ENCODE data around the gene LDLRAD4.
A peak's percentile ranks its signal among the peaks of the same experiment; 100 is the strongest.

Gene LDLRAD4

DNA sequence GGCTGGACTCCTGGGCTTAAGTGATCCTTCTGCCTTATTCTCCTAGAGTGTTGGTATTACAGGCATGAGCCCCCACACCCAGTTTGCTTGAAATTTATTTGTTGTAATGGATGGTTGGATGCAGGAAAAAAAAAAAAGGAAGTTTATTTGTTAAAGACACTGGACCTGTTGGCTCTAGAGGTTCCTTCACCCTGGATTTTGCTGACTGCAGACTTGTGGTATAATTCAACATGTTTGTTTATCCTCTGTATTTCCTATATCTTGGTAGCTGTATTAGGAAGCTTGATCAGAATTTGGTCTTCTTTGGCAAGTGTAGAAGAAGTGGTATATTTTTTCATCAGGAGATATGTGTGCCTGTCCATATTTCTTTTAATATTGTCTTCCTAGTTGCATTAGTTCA, 138.7 kb downstream of the LDLRAD4 start:
- no peak for DNase-seq

DNA sequence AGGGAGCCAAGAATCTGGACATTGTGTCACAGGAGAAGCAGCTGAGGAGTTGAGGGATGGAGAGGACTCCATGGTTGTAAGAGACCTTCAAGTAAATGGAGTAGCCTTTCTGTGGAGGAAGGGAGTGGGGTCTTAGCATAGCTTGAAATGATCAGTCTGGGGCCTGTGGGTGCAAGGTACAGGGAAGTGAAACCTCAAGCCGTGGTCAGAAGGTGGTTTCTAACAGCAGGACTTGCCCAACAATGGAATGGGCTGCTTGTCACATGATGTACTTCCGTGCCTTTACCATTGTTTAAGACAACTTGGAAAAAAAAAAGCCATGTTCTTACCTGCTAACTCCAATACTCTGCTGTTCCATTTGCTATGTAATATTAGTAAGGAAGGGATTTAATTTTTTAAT, 140.7 kb downstream of the LDLRAD4 start:
- DNase-seq = no peak

DNA sequence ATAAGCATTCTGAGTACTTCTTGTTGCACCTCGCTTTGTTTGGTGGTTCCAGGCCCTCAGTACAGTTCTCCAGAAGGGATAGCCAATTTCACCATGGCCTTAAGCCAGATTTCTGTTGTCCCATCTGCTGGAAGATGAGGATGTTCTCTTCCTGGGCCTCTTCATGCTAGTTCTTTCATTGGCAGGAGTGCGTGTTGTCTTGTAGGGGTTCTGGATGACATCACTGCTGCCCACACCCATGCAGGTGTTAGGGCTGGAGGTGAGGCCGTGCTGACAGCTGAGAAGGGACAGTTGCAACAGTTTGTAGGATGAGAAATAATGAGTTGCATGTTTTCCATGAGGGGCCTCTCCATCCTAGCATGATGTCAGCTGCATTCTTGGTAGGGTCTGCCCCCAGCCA, 142.9 kb downstream of the LDLRAD4 start:
- DNase-seq = no peak

DNA sequence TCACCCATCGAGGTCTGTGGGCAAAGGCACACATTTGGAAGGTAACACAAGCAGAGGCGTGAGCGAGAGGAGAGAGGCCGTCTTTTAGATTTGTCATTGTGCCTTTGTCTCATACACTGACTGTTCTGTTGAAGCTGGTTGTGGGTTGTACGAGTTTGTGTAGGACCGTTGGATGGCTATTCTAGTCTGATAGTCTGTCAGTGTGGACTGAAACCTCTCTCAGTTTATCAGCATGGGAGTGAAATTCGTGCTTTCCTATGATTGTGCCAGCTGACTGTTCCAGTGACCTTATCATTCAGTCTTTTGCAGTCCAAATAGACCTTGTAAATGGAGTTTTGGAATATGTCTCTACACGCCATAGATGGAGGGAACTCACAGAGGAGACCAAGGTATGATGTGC, 143.5 kb downstream of the LDLRAD4 start:
- DNase-seq = no peak

DNA sequence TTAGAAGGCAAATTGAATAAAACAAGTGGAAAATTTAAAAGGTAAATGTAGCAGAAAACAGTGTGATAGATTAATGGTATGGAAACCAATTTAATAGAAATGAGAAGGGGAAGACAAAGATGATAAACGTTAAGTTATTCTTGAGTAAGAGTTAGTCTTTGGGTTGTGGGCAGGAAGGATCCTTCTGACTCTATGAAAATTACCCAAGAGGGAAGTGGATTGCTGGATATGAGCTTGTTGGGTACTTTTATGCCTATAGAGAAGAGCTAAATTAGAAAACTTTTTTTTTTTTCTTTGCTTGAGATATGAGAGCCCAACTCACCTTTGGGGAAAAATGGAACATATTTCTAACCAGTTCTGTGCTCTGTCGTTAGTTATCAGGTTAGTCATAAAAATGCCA, 144.0 kb downstream of the LDLRAD4 start:
- DNase-seq = no peak

DNA sequence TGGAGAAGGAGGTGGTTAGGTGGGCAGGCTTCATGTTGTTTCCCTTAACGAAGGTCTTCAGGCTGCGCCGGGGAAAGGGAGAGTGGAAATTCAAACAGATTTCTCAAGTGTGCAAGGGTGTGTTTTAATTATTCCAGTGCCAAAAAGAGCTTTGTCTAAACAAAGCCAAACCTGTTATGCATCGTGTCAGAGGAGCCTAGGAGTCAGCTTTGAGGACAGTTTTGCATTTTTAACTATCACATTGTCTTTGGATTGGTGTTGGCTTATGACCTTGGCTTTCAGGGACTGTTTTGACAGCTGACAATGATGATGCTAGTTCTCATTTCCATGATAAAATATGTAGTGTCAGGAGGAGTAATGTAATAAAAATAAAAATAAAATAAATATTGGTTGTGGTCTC, 144.8 kb downstream of the LDLRAD4 start:
- peak in 1 of 3 experiments; percentile 8 for DNase-seq

DNA sequence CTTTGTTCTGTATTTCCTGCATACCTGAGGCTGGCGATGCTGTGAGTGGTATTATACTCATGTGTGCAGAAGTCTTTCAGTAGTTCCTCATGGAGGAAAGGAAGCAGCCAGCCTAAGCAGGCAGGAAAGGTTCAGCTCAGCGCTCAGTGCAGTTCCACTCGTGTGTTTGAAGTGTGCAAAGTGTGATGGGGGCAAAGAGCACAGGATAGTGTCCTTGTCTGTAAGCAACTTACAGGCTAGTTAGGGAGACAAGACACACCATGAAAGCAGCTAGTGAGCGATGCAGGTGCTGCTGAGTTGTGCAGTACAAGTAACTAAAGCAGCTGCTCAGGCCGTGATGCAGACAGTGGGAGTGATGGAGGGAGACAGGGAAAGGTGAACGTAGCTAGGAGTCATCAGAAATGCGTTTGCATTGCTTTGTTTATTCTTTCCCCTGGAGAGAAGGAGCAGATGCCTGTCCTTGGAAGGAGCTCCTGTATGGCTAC, 146.2 kb downstream of the LDLRAD4 start:
- DNase-seq = peak in 1 of 3 experiments; percentile 37

DNA sequence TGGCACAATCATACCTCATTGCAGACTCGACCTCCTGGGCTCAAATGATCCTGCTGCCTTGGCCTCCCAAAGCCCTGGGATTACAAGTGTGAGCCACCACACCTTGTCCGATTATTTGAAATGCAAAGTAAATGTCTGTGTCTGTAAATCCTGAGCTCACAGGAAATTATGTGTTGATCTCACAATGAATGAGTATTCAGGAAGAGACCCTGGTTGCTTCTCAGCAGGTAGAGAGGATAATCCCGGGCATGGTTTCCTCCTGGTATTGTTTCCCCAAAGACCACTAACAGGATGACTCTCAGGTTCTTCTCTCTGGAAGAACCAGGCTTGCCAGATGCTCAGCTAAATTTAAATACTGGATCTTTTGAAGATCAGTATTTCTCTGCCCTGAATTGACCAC, 147.6 kb downstream of the LDLRAD4 start:
- DNase-seq = no peak

DNA sequence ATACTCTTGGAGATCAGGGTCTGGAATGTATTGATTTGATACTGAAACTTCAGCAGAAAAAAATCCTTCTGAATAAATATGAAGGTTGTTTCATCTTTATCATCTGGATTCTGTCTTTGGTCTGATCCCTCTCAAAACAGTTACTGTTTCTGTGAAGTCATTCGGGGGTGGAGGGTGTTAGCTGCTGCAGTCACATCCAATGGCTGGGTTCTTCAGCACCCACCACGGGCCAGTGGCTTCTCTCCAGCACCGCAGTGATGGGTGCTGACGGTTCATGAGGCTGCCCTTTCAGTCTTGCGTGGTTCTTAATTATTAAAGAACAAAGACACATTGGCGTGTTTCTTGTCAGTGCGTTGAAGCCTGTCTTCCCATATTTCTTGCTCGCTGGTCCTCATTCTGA, 148.0 kb downstream of the LDLRAD4 start:
- DNase-seq = no peak

DNA sequence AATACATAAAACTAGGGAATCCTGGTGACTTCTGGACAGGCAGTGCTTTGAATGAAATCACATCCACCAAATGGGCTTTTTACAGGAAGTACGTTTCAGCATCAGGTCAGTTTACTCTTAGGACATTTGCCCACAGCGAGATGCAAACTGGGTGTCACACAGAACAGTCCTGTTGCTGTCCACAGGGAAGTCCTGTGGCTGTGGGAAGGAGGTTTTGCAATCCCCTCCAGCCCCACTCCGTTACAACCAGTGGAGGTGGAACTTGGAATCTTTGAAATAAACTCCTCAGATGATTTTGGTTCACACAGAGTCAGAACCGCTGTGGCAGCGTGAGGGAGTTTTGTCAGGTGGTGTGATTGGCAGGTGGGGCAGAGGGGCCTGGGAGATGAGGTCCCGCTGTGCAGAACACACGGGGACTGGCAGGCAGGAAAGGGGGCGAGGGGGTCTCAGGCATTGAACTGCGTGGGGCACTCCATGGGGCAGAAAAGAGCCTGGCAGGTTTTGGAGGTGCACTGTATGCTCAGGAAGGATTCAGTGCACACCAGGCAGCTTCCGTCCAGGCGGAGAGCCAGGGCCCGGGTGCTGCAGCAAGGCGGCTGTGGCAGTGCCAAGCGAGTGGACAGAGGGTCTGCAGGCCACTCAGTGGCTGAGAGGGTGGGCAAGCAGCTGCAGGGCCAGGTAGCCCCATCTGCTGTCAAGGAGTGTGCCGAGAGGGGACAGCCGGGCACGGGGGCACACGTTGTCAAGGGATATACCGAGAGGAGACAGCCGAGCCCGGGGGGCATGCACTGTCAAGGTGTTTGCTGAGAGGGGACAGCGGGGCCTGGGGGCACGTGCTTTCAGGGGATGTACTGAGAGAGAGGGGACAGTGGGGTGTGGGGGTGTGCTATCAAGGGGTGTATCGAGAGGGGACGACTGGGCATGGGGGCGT, 148.7 kb downstream of the LDLRAD4 start:
- no peak for DNase-seq

DNA sequence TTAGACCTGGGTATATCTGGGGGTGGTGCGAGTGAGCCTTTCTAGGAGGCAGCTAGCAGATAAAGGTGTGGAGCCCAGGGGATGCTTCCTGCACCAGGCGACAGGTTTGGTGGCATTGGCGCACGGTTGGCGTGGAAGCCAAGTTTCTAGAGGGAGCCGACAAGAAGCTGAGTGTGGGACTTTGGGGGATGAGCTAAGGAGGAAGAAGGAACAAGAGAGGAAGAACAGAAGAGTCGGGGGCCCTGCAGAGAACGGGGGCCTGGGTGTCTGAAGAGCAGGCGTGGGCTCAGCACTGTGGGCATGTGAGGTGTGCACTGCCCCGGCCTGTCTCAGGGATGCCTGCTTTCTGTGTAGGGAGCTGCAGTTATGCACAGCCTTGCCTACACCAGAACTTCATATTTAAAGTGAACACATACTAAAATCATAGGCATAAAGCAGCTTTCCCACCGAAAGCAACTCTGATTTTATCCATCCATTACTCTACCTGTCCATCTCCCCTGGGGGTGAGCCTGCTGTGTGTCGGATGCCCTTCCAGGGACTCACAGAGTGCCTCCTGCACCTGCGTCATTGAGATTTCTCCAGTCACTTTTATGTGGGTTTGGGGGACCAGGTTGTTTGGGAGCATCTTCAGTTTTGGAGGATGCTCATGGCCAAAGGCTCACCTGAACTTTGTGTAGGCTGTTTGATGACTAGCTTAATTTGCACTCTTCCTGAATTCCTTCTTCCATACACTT, 149.7 kb downstream of the LDLRAD4 start:
- DNase-seq = no peak

DNA sequence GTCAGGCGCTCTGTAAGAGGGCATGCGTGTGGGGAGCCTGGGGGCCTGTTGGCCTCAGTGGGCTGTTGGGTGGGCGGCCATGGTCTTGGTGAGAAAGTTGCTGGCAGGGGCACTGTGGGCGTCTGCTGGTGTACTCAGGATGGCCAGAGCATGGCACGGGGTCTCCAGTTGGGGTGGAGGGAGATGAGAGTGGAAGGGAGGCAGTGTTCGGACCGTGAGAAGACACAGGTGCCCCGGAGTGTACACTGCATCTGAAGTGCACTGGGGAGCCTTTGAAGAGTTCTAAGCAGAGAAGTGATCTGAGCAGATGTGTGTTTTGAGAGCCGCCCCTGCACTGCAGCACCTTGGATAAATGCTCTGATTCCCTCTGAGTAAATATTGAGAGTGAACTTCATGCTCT, 150.8 kb downstream of the LDLRAD4 start:
- no peak for DNase-seq

DNA sequence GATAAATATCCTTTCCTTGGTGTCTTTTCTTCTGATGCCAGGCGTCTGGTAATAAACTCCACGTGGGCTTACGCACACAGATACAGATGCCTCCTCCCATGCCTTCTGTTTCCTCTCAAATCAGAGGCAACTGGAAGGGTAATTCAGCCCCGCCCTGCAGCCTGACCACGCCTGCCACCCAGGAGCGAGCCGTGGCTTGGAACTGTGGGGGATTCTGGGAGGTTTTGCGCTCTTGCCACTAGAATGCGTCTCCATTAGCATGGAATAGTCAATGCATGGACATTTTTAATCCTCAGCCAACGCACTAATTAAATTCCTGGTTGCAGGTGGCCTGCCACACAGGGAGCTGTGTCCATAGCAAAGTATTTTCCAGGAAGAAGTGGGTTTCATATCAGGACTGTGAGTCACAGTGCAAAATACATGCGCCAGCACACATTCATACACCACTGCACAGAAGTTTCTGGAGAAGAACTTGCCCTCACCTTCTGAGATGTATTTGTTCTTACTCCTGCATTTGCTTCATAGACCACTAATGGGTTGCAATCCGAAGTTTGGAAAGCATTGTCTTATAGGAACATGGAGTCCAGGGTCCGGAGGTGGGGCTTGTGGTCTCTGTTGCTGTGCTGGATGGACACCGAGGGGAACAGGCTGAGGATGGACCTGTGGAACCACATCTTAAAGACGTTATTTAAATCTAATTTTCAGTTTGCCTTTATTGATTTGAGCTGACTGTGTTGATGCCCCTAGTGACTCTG, 151.4 kb downstream of the LDLRAD4 start:
- DNase-seq = peak; percentile 38 to 77 (median 64)

DNA sequence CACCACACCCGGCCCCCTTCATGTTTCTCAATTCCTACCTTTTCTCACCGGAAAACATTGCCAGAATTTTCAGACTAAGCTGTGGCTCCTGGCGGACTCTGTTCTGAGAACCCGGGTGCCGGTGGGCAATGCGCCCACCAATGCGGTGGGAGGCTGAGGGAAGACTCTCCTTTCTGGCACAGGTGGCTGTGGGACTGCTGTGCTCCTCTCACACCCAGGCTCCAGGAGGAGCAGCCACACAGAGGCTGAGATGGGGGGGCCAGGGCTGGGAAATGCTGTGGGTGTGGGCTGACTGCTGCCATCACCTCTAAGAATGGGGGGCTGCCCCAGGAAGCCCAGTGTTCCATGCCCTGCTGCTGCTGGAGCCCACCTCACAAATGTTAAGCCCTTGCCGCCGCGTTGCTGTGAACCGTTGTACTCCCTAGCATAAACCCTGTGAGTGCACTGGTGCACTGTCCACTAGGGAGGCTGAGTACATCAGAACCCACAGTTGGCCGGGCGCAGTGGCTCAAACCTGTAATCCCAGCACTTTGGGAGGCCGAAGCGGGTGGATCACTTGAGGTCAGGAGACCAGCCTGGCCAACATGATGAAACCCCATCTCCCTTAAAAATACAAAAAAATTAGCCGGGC, 152.6 kb downstream of the LDLRAD4 start:
- DNase-seq = no peak

DNA sequence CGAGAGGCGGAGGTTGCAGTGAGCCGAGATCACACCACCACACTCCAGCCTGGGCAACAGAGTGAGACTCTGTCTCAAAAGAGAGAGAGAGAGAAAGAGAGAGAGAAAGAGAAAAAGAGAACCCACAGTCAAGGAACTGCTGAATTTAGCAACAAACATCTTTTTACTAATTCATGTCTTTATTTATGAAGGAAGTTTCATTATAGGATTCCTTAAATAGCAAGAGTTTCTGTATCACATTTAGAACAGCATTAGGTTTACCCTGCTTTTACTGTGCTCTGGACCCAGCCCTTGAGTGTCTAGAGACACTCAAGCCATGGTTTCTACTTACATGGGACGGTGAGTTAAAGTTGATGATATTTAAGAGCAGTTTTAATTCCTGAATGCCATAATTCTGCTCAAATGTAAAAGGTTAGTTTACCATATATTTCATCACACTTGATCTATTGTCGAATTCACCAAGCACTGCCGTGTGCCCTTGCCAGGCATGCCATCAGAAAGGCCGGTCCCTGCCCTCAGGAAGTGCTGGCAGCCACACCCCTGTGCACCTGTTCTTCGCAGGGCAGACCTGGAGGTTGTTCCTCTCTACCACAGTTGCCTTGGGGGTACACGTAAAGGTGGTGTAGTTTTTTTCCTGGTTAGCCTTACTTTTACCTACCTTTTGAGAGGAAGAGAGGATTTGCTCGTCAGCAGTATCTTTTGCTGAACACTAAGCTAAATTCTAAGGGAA, 153.3 kb downstream of the LDLRAD4 start:
- DNase-seq = no peak

DNA sequence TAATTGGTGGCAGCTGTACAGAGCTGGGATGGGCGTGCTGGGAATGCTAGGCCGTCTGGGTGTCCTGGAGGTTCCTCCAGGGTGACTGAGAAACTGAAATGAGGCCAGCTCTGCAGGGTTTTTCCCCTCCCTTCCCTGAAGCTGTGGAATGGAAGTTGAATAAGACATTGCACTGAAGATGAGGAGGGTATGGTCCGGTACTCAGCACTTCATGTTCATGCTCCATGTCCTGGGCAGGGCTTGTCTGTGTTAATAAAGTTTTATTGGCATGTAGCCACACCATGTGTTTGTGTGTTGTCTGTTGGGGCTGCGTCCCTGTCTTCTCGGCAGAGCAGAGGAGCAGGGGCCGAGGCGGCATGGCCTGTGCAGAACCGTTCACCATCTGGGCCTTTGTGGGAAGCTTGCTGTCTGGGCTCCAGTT, 154.0 kb downstream of the LDLRAD4 start:
- DNase-seq = peak in 1 of 3 experiments; percentile 20

DNA sequence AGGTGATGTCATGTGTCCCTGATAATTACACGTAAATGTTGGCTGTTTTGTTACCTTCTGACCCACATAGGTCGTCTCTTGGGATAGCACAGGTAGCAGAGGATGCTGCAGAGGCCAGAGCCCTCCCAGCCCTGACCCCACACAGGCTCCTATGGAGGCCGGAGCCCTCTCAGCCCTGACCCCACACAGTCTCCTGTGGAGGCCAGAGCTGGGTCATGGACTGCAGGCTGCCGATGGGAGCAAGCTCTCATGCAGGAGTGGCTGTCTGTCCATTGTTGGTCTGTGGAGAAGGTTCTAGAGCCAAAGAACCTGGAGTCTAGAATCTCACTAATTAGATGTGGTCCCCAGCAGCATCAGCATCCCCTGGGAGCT, 155.5 kb downstream of the LDLRAD4 start:
- no peak for DNase-seq

DNA sequence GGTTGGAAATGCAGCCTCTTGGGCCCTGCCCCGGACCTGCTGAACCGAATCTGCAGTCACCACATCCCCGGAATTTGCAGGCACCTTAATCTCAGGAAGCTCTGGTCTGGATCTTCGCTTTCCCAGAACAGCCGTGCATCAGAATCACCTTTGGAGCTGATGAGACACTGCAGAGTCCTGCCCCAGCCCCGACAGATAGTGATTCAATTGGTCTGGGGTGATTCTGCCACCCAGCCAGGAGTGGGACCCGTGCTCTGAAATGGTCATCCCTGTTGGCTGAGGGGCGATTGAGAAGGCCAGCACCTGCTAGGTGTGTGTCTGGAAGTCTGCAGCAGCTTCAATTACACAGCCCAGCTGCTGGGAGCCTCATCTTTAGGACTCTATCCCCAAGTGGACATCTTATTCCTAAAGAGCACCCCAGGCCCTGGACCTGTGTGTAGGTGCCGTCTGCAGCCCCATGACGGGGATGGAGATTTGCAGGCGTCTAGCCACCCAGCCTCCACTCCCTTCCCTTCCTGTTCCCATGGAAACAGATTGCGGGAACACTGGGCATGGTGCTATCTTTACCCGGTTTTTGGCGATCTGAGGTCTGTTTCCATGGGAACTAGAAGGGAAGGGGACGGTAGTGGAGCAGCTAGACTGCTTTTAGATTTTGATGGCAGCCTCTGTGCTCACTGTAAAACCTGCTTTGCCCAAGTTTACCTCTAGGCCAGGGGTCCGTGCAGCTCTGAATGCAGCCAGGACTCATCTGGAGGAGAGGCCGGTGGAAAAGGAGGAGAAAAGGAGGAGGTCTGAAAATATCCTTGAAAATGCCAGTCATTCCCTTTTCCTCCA, 156.1 kb downstream of the LDLRAD4 start:
- peak in 2 of 3 experiments; percentile 35 to 81 for DNase-seq

DNA sequence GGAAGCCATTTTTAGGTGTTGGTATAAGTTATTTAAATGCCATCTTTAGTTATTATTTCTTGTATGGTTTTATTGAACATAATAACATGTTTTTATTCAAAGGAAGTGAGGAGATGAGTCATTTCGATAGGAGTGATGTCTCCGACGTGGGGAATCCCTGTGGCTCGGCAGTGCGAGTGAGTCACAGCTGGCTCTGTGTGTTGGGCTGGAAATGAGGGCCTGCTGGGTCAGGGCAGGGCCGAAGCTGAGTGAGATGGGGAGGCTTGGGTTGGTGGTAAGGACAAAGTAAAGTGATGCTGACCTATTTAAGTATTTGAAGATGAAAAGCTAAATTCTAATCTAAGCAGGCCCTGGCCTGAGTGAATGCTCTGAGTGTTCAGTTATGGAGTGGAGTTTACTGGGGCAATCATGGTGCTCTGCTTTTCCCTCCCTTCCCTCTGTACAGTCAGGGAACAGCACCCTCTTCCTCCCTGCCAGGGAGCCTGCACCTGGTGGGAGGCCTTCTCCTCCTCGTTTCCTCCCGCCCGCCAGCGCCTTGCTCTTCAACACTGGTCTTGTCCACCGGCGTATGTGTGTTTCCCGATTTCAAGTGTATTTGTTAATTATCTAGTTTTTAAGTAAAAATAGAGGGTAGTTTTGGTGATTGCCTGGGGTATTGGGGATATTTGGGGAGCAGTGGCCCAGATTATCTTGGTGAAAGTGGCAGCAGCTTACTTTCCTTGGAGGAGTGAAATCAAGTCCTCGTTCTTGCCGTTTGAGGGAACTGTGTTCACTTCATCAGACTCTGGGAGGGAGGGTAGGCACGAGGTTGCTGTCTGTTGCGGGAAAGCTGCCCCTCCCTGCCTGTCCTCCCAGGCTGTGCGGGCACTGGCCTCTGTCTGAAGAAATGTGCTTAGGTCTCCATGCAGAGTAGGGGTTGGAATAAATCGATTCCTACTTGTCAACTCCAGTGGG, 157.0 kb downstream of the LDLRAD4 start:
- peak in 2 of 3 experiments; percentile 32 to 67 for DNase-seq

Measured in NCI-H1417 (cell line).